Measurements from ENCODE around the gene S100A8.

Gene S100A8

DNA sequence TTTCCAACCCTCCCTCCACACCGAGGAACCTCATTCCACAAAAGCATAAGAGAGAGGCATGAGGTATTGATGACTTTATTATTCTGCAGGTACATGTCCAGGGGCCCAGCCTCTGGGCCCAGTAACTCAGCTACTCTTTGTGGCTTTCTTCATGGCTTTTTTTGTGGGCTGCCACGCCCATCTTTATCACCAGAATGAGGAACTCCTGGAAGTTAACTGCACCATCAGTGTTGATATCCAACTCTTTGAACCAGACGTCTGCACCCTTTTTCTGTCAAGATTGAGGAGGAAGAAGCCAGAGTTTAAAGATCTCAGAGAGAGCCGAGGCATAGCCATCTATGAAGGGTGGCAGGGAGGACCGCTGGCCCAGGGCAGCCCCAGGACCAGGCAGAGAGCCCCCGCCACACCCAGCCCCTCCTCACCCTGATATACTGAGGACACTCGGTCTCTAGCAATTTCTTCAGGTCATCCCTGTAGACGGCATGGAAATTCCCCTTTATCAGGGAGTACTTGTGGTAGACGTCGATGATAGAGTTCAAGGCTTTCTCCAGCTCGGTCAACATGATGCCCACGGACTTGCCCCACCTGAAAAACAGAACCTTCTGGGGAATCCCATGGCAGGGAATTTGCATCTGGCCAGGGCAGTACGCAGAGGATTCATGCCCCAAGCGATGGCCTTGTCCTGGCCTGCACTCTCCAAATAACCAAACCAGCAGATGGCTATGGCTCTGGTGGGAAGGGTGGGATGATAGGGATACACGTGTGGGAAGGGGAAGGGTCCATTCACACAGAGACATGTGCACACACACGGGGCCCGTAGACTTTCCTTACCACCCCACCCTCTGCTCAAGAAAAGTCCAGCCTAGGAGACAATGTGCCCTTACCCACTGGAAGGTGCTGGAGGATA lies 647 bp downstream of the S100A8 start:
- no peak for DNase-seq

GRCh38 chr1:153389401-153389800 lies 1.5 kb downstream of the S100A8 start:
- DNase-seq = no peak

GRCh38 chr1:153387785-153388184 lies 3.1 kb downstream of the S100A8 start:
- no peak for DNase-seq

- no peak for DNase-seq
Measured at GRCh38 chr1:153387001-153387400, 3.9 kb downstream of the S100A8 start.

- DNase-seq = no peak
Measured at GRCh38 chr1:153386500-153386901, 4.4 kb downstream of the S100A8 start.

- no peak for DNase-seq
Measured at GRCh38 chr1:153384958-153385580, 5.8 kb downstream of the S100A8 start.

GRCh38 chr1:153380711-153381110 lies 10.2 kb downstream of the S100A8 start:
- DNase-seq = no peak

GRCh38 chr1:153379591-153379990 lies 11.3 kb downstream of the S100A8 start:
- no peak for DNase-seq

GRCh38 chr1:153375511-153375910 lies 15.4 kb downstream of the S100A8 start, which contains the start of gene S100A12:
Gene S100A12, minus strand, starts transcription at chr1:153375621. Its CDS starts 1,029 bp downstream, at chr1:153374592.
- DNase-seq = no peak

- no peak for DNase-seq
Measured at GRCh38 chr1:153374071-153374470, 16.8 kb downstream of the S100A8 start.

DNA sequence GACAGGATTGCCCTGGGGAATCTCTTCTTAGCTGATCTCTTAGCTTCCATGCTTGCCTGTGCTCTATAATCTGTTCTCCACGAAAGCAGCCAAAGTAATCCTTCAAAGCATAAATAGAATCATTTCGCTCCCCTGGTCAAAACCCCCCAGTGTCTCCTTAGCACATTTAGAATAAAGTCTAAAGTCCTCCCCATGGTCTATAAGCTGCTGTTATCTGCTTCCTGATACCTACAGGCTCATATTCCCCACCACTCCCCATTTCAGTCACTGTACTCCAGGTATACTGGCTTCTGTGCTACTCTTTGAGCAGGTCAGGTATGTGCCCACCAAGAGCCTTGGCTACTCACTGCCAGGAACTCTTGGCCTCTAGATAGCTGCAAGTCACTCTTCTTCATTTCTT lies 18.3 kb downstream of the S100A8 start:
- no peak for DNase-seq

DNA sequence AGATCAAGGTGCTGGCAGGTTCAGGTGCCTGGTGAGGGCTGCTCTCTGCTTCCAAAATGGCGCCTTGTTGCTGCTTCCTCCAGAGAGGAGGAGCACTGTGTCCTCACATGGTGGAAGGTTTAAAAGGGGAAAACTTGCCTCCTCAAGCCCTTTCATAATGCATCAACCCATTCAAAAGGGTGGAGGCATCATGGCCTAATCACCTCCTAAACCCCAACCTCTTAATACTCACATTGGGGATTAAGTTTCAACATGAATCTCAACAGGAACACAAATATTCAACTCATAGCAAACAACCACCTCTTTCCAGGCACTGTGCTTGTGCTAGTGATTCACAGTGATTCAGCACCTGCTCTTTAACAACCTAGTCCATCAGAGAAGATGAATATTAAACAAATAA lies 19.6 kb downstream of the S100A8 start:
- no peak for DNase-seq

DNA sequence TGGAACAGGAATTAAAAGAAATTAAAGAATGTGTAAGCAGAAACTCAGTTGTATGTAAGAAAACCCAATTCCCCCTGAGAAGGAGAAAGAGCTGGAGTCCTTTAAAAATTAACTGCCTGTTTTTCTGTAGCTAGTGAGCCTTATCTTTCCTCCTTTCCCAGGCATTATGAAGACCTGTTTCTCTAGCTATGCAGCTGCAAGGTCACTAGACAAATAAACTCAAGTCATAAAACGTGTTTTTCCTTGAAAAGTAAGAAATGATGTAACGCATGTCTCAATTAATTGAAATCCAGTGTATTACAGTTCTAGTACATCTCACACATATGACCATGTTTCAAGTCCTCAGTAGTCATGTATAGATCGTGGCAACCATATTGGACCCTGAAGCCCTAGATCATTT lies 20.7 kb downstream of the S100A8 start:
- DNase-seq = no peak

- no peak for DNase-seq
Measured at GRCh38 chr1:153368495-153368894, 22.4 kb downstream of the S100A8 start.

- DNase-seq = no peak
Measured at GRCh38 chr1:153367090-153367489, 23.8 kb downstream of the S100A8 start.

DNA sequence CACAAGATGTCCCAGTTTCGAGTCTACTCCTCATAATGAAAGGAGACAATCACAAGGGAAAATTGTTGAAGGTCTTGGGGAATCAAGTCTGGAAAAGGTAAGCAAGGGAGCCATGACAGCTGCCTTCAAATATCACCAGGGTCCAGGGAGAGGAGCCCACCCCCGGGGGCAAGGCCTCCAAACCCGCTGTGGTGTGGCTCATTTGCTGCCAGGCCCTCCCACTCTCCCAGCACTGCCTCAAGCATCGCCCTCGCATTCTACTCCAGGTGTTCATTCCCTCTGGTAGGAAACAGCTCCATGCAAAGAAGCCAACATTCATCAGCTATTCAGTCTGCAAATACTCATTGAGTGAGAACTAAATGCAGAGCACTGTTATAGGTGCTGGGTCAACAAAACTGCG lies 24.6 kb downstream of the S100A8 start:
- DNase-seq = no peak

DNA sequence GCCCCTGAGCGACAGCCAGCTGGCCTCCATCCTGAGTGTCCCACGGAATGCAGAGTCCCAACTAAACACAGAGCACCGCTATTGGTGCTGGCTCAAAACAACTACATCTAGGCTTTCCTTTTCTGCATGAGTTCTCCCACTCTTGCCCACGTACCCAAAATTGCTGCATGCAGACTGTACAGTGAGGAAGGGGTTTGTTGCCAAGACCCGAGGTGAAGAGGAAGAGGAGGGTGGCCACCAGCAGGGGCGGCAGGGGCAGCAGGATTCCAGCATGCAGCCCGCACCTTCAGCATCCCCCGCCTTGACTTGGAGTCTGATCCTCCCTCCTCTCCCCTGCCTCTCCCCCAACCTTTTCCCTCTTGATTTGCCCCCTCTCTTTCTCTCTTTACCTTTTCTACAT lies 25.2 kb downstream of the S100A8 start:
- DNase-seq = no peak

DNA sequence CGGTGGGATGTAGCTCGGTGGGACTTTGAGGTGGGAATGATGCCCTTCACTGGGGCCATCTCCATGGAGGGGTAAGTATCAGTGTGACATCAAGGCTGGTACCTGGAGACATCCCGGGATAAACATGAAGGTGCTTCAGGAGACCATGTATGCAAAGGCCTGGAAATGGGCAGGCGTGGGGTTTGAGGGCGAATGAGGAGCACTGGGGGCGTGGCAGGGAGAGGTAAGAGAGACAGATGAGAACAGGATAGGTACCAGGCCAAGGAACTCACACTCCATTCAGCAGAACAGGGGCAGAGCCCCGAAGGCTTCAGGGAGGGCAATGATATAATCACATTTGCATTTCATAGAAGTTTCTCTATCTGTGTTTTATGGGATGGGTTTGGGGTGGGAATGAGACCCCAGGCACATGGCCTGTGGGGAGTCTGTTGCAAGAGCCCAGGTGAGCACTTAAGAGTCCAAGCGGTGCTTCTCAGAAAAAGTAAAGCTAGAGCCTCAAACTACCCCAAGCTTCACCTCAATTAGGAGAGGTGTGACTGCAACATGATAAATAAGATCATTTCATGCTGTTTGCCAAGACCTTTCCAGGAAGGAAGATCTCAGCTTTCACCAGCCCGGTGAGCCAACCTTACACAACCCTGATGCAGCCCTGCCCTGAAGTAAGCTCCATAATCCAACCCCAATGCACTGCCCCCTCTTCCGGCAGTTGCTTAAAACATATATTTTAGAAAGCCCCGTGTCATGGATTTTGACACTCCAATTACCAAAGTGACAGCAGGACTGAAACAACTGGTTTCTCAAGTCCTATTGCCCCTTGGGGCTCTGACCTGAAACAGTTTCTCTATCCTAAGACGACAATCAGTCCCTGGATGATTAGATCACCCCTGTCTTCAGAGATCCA lies 25.9 kb downstream of the S100A8 start:
- no peak for DNase-seq

GRCh38 chr1:153364156-153364555 lies 26.7 kb downstream of the S100A8 start:
- DNase-seq = no peak

GRCh38 chr1:153363641-153364040 lies 27.2 kb downstream of the S100A8 start:
- no peak for DNase-seq

DNA sequence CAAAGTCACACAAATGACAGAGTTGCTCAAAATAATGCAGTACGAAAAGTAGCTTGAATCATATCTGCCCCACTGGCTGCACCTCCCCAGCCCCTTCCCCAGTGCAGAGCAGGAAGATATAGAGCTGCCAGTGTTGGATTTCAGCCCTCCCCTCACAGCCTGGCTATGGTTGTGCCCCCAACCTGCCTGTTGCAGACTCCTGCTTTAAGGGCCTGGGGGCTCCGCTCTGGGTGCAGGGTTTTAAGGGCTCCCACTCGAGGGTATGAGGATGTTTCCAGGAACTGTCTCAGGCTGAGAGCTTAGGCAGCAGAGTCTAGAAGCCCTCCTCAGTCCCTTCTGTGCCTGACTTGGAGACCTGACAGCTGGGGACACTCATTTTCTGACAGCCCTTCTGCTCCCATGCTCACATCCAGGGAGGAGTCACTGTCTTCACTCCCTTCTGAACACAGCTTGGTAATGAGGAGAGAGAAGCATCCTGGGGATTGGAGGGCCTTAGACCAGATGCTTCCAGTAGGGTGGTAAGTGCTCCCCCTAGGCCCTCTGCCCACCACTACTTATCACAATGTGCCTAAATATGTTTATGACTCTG lies 28.6 kb downstream of the S100A8 start:
- no peak for DNase-seq

DNA sequence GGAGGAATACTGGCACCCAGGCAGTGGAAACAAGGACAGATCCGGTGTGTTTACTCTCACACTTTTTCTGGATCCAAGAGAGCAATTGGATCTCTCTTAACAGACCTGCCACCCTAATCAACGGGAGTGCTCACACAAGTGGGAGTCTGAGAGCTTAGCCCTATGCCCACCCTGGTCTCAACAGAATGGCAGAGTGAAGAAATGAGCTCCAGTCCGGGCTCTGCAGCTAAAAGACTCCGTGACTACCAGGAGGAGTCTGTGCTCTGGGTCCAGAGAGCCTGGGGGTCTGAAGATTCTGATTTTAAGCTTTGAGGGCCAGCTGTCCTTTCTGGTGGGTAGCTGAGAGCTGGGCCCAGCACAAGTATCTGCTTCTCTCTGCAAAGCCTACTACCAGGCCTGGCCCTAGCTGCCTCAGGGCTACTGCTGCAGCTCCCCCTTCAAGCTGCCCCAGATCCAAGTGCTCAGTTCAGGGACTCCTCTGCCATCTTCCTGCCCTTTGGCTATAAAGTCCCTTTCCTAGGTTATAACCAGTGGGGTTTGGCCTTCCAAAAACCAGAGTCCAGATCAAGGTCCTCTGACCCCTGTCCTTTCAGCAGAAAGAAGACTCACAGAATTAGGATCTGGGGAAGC lies 29.3 kb downstream of the S100A8 start:
- DNase-seq = no peak

Measured in activated naive CD4-positive, alpha-beta T cell treated with anti-CD3 and anti-CD28 coated beads, Interleukin-2, amount 50 U/mL, for 16 hours (primary cell).